Suprapubic skin (tissue), 4 donors: ENCODE measurements around the gene HOXB5. TPM values are rescaled to one million over a fixed set of nuclear protein-coding genes. Genes with fewer than 3 reads are reported as not detected.

Experiments used
- DNase-seq, 2 donors: peaks; one replicate each; pipeline ENCODE4 v3.0.0-alpha.2; 2019; ENCODE audit warnings: low spot score in 2 of 2
- H3K27ac ChIP-seq: fragments of 200-600 bp; sonication (generic); one replicate; pipeline ENCODE4 v1.5.1; 2019
- H3K27me3 ChIP-seq: fragments of 200-600 bp; sonication (generic); one replicate; pipeline ENCODE4 v1.5.1; 2019
- H3K36me3 ChIP-seq: fragments of 200-600 bp; sonication (generic); one replicate; pipeline ENCODE4 v1.5.1; 2019
- H3K4me1 ChIP-seq: fragments of 200-600 bp; sonication (generic); one replicate; pipeline ENCODE4 v1.5.1; 2019
- H3K4me3 ChIP-seq: fragments of 200-600 bp; sonication (generic); one replicate; pipeline ENCODE4 v1.5.1; 2019; ENCODE audit warnings: mild to moderate bottlenecking
- H3K9me3 ChIP-seq: fragments of 200-600 bp; sonication (generic); one replicate; pipeline ENCODE4 v1.5.1; 2019
- EP300 ChIP-seq: sonication (generic); formaldehyde crosslinking; IDR thresholded peaks from one replicate; pipeline ENCODE4 v1.6.1; 2017; ENCODE audit warnings: antibody characterized with exemption
- POLR2A ChIP-seq, 2 donors: fragments of 450-650 bp; IDR thresholded peaks; one replicate each; pipeline ENCODE4 v1.6.1; 2017; ENCODE audit warnings: antibody characterized with exemption in 2 of 2, mild to moderate bottlenecking in 2 of 2, moderate library complexity in 2 of 2
- POLR2AphosphoS5 ChIP-seq, 3 donors: sonication (generic); formaldehyde crosslinking; IDR thresholded peaks; one replicate each; pipeline ENCODE4 v1.6.1; 2017; ENCODE audit warnings: antibody characterized with exemption in 3 of 3
- WGBS: methylation state at CpG from one replicate; pipeline ENCODE4 v1.1.5; 2018; 5-methylcytosine and 5-hydroxymethylcytosine counted together
- total RNA-seq, 4 donors: library from RNA; depleted of rRNA; stranded (reverse); fragments of >200 nt; gene quantifications; one replicate each; pipeline ENCODE4 v1.1.0, GENCODE V29; 2016
- TF ChIP-seq, protein P1 (sequence below), 2 donors: fragments of 200-600 bp in 1 of 2; fragments of 450-650 bp in 1 of 2; sonication (generic) in 1 of 2; IDR thresholded peaks; one replicate each; pipeline ENCODE4 v1.5.1; 2016 to 2019; ENCODE audit warnings: antibody characterized with exemption in 2 of 2, mild to moderate bottlenecking in 1 of 2, moderate library complexity in 1 of 2

HOXB5 gene
- total RNA-seq, 4 donors from 2014 or later, result 0.72 to 0.80 TPM; not detected in 2

DNA sequence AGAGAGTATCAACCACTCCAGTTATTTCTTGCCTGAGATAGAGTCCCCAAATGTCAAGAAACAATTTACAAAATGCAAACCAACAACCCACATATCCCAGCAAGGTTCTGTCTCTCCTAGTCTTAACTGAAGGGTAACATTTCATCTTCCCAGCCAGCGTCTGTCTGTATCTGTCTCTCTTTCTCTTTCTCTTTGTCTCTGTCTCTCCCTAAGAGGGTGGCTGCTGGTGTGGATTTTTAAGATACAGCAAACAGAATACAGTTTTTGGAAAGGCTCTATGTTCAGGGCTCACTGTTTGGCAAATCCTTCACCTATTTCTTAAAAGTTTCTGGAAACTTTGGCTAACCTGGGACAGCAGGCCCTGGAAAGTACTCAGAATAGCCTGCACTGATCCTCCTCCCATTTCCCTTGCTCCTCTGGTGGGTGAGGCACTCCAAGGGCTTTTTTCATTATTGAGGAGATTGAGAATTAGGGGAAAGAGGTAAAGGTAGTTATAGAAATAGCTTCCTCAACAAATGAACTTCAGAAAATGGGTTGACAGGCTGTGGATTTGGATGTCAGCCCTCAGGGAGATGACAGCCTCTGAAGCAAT, 21.7 kb downstream of the HOXB5 start:
- DNase-seq, result no peak
- Histone ChIP-seq H3K9me3 (no peaks in the 10 kb centered on the region), H3K4me1 (peaks cover 81% of the 10 kb centered on the region), H3K27me3 (peaks cover 3% of the 10 kb centered on the region), H3K36me3 (no peaks in the 10 kb centered on the region), H3K27ac (peak overlapping the region; percentile 85), H3K4me3 (peak overlapping the region; percentile 29)
- TF ChIP-seq, protein P1, sequence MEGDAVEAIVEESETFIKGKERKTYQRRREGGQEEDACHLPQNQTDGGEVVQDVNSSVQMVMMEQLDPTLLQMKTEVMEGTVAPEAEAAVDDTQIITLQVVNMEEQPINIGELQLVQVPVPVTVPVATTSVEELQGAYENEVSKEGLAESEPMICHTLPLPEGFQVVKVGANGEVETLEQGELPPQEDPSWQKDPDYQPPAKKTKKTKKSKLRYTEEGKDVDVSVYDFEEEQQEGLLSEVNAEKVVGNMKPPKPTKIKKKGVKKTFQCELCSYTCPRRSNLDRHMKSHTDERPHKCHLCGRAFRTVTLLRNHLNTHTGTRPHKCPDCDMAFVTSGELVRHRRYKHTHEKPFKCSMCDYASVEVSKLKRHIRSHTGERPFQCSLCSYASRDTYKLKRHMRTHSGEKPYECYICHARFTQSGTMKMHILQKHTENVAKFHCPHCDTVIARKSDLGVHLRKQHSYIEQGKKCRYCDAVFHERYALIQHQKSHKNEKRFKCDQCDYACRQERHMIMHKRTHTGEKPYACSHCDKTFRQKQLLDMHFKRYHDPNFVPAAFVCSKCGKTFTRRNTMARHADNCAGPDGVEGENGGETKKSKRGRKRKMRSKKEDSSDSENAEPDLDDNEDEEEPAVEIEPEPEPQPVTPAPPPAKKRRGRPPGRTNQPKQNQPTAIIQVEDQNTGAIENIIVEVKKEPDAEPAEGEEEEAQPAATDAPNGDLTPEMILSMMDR (IDR thresholded peaks at IDR 0.05), result no peak
- TF ChIP-seq EP300 (no peak), POLR2AphosphoS5 (IDR thresholded peaks at IDR 0.05) (no peak), POLR2A (IDR thresholded peaks at IDR 0.05) (no peak)
- WGBS, result 67% methylated on average over 1 of the region's 1 CpG

DNA sequence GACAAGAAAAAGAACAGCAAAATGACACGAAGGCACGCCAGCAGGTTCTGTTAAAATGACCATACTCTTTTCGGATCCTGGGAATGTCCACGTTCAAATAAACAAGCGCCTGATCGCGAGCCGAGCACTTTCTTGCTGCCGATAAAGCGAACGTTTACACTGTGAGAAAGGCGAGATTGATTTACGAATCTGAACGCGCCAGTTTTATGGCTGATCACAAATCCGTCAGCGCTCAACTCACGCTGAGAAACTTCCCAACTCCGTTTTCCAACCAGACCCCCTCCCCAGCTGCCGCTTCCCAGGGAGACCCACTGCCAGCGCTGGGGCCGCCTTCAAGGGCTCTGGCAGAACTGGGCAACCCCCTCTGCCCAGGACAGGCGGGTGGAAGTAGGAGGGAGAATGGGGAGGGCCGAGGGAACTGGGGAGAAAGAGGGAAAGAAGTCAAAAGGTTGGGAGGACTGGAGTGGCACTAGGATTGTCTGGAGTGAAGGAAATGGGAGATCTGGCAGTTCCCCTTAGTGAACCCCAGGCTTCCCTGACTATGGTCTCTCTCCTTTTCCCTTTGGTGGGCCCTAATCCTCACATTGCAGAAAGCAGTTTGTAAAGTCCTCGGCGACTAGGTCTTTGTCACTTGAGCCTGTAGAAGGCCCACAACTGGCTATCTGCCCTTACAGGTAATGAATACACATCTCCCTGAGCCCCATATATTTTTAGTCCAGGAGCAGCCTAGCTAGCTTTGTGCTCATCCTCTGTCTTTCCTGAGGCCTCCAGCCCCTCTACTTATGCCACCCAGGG, 22.4 kb downstream of the HOXB5 start:
- no peaks in the 10 kb centered on the region for H3K9me3 ChIP-seq
- H3K27me3 ChIP-seq, result peaks cover 3% of the 10 kb centered on the region
- 69% methylated on average over 26 of the region's 26 CpGs for WGBS
- no peak for DNase-seq
- TF ChIP-seq POLR2A (IDR thresholded peaks at IDR 0.05) (no peak), POLR2AphosphoS5 (IDR thresholded peaks at IDR 0.05) (no peak), EP300 (no peak)
- TF ChIP-seq, protein P1 (IDR thresholded peaks at IDR 0.05), result no peak
- H3K4me3 ChIP-seq, result peak overlapping the region; percentile 29
- peaks cover 74% of the 10 kb centered on the region for H3K4me1 ChIP-seq
- H3K36me3 ChIP-seq, result no peaks in the 10 kb centered on the region
- peak overlapping the region; percentile 85 for H3K27ac ChIP-seq

DNA sequence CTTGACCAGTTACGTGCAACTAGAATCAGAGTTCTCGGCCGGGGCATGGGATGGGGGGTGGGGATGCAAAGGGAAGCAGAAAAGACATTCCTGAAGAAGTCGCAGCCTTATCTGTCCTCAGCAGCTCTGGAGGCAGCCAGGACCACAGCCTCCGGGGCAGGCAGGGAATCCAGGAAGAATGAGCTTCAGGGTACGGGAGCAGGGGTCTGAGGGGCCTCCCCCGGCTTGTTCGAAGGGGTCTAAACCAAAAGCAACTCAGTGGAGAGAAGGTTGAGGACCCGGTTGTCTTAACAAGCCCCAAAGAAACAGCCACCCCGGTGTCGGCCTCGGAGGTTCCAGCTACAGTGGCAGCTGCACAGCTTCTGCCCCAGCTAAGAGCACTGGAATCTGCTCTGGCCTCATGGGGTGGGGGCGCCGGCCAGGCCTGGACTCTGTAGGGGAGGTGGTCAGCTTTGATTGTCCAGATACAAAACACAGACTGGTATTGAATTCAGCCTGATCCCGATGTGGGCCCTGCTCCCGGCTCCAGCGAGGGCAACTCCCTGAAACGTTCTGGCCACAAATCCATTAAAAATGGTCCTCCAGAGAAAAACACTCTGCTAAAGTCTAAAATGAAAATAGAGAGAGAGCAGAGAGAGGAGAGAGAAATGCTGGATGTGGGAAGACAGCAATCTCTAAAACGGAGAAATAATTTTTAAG, 23.1 kb downstream of the HOXB5 start:
- H3K4me3 ChIP-seq, result peak overlapping the region; percentile 29
- peak overlapping the region; percentile 85 for H3K27ac ChIP-seq
- peaks cover 67% of the 10 kb centered on the region for H3K4me1 ChIP-seq
- no peaks in the 10 kb centered on the region for H3K9me3 ChIP-seq
- DNase-seq, result no peak
- WGBS, result 45% methylated on average over 11 of the region's 19 CpGs
- TF ChIP-seq POLR2AphosphoS5 (IDR thresholded peaks at IDR 0.05) (no peak), POLR2A (IDR thresholded peaks at IDR 0.05) (no peak), EP300 (no peak)
- TF ChIP-seq, protein P1 (IDR thresholded peaks at IDR 0.05), result no peak
- peaks cover 3% of the 10 kb centered on the region for H3K27me3 ChIP-seq
- no peaks in the 10 kb centered on the region for H3K36me3 ChIP-seq

DNA sequence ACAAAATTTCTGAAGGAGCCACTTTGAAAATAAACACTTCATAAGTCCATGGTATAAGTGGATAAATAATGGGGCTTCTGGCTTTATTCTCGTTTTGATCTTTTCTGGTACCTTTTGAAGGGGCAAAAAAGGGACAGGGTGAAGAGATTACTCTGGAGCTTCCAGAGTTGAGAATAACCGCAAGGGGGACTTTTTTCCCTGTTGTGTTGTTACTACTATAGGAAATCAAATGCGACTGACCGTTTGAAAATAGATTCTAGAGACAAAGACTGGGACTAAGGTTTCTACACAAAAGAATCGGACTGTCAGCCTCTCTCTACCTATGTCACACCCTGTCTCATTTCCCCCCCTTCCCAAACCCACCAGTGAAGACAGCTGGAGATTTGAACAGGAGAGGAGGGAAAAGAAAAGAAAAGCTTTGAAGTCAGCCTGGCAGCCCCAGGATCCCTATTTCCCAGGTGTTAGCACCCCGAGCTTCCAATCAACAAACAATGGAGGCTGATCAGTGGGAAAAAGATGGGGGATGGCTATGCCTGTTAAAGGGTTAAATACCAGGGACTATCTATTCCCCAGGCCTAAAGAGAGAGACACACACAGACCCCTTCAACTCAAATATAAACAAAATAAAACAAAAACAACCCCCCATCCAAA, 23.8 kb downstream of the HOXB5 start:
- H3K4me1 ChIP-seq, result peaks cover 70% of the 10 kb centered on the region
- TF ChIP-seq POLR2A (IDR thresholded peaks at IDR 0.05) (no peak), POLR2AphosphoS5 (IDR thresholded peaks at IDR 0.05) (no peak), EP300 (no peak)
- TF ChIP-seq, protein P1 (IDR thresholded peaks at IDR 0.05), result no peak
- H3K4me3 ChIP-seq, result peak overlapping the region; percentile 29
- DNase-seq, result no peak
- 78% methylated on average over 6 of the region's 6 CpGs for WGBS
- peak overlapping the region; percentile 85 for H3K27ac ChIP-seq
- H3K27me3 ChIP-seq, result peaks cover 3% of the 10 kb centered on the region
- H3K36me3 ChIP-seq, result no peaks in the 10 kb centered on the region
- H3K9me3 ChIP-seq, result no peaks in the 10 kb centered on the region
